ENCODE measurements around the gene KIR3DL3.
"Not testable (repeated sequence)": the region's sequence is repeated elsewhere in the genome, so short reads cannot be mapped to it uniquely, and the experiment has no call there.

Gene KIR3DL3

DNA sequence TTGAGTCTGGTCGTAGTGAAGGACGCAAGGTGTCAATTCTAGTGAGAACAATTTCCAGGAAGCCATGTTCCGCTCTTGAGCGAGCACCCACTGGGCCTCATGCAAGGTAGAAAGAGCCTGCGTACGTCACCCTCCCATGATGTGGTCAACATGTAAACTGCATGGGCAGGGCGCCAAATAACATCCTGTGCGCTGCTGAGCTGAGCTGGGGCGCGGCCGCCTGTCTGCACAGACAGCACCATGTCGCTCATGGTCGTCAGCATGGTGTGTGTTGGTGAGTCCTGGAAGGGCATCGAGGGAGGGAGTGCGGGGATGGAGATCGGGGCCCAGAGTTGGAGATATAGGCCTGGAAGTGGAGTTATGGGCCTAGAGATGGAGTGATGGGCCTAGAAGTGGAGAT is 14.1 kb downstream of the KIR3DL3 start, which contains the start of gene KIR2DL3:
Gene KIR2DL3, plus strand, starts transcription at position 208 of the 400 bp plus-strand sequence. Its CDS starts 33 bp downstream, at position 241.
- DNase-seq, result not testable (repeated sequence)

DNA sequence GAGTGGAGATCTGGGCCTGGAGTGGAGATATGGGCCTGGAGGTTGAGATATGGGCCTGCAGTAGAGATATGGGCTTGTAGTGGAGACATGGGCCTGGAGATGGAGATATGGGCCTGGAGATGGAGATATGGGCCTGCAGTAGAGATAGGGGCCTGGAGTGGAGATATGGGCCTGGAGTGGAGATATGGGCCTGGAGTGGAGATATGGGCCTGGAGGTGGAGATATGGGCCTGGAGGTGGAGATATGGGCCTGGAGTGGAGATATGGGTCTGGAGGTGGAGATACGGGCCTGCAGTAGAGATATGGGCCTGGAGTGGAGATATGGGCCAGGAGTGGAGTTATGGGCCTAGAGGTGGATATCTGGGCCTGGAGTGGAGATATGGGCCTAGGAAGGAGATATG is 14.5 kb downstream of the KIR3DL3 start:
- no peak for DNase-seq

DNA sequence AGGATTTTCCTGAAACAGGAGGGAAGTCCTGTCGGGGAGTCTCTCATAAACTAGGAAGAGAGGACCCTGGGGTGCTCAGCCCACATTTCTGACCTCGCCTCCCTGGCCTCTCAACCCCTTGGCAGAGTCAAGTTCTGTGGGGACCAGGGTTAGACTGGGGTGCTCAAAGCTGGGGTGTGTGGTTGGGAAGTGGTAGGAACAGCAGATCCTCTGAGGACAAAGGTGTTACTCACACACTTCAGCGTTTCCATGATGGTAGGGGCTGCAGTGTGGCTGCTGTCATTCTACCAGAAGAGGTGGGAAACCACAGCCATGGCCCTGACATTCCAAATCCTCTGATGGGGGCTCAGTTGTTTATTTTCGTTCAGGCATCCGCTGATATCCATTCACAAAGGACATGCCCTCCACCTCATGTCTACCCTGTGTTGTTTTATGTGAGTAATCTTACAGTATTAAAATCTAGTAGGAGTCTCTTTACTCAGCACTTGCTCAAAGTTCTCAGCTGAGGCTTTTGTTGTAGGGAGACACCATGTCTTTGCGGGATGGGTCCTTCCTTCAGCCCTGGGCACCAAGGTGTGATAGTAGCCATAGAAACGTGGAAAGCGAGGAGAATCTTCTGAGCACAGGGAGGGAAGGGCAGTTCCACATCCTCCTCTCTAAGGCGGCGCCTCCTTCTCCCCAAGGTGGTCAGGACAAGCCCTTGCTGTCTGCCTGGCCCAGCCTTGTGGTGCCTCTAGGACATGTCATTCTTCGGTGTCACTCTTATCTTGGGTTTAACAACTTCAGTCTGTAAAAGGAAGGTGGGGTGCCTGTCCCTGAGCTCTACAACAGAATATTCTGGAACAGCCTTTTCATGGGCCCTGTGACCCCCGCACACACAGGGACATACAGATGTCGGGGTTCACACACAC is 15.6 kb downstream of the KIR3DL3 start:
- no peak for DNase-seq

GRCh38 chr19:54741950-54742349 is 17.7 kb downstream of the KIR3DL3 start:
- DNase-seq, result not testable (repeated sequence)

- DNase-seq, result not testable (repeated sequence)
Observed at GRCh38 chr19:54744080-54744479, 19.8 kb downstream of the KIR3DL3 start.

GRCh38 chr19:54747614-54748322 is 23.5 kb downstream of the KIR3DL3 start:
- not testable (repeated sequence) for DNase-seq

GRCh38 chr19:54750276-54750675 is 26.0 kb downstream of the KIR3DL3 start:
- not testable (repeated sequence) for DNase-seq

DNA sequence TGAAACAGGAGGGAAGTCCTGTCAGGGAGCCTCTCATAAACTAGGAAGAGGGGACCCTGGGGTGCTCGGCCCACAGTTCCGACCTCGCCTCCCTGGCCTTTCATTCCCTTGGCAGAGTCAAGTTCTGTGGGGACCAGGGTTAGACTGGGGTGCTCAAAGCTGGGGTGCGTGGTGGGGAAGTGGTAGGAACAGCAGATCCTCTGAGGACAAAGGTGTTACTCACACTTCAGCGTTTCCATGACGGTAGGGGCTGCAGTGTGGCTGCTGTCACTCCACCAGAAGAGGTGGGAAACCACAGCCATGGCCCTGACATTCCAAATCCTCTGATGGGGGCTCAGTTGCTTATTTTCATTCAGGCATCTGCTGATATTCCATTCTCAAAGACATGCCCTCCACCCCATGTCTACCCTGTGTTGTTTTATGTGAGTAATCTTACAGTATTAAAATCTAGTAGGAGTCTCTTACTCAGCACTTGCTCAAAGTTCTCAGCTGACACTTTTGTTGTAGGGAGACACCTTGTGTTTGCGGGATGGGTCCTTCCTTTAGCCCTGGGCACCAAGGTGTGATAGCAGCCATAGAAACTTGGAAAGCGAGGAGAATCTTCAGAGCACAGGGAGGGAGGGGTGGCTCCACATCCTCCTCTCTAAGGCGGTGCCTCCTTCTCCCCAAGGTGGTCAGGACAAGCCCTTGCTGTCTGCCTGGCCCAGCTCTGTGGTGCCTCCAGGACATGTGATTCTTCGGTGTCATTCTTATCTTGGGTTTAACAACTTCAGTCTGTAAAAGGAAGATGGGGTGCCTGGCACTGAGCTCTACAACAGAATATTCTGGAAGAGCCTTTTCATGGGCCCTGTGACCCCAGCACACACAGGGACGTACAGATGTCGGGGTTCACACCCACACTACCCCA is 32.2 kb downstream of the KIR3DL3 start:
- not testable (repeated sequence) for DNase-seq

DNA sequence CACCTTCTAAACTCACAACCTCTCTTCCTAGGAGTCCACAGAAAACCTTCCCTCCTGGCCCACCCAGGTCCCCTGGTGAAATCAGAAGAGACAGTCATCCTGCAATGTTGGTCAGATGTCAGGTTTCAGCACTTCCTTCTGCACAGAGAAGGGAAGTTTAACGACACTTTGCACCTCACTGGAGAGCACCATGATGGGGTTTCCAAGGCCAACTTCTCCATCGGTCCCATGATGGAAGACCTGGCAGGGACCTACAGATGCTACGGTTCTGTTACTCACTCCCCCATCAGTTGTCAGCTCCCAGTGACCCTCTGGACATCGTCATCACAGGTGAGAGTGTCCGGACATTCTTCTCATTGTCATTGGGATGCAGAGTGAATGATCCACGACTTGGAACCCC is 34.3 kb downstream of the KIR3DL3 start:
- DNase-seq, result not testable (repeated sequence)

DNA sequence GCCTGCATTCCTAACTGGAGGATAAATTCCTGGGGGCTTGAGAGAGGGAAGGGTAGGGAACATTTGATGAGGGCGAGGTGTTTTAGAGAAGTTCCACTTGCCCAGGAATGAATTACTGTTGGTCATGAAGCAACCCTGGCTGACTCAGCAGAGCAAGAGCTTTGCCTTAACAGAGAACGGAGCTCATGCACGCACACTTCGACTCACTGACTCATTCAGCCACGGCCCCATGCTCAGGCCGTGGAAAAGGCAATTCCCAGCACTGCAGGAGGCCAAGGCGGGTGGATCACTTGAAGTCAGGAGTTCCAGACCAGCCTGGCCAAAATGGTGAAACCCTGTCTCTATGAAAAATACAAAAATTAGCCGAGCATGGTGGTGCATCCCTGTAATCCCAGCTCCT is 40.0 kb downstream of the KIR3DL3 start:
- not testable (repeated sequence) for DNase-seq

- DNase-seq, result not testable (repeated sequence)
Observed at GRCh38 chr19:54766464-54766863, 42.2 kb downstream of the KIR3DL3 start.

DNA sequence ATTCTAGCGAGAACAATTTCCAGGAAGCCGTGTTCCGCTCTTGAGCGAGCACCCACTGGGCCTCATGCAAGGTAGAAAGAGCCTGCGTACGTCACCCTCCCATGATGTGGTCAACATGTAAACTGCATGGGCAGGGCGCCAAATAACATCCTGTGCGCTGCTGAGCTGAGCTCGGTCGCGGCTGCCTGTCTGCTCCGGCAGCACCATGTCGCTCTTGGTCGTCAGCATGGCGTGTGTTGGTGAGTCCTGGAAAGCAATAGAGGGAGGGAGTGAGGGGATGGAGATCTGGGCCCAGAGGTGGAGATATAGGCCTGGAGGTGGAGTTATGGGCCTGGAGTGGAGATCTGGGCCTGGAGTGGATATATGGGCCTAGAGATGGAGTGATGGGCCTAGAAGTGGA is 45.4 kb downstream of the KIR3DL3 start, which contains the start of gene KIR2DL1:
Gene KIR2DL1, plus strand, starts transcription at position 148 of the 400 bp plus-strand sequence. Its CDS starts 58 bp downstream, at position 206.
- DNase-seq, result not testable (repeated sequence)

DNA sequence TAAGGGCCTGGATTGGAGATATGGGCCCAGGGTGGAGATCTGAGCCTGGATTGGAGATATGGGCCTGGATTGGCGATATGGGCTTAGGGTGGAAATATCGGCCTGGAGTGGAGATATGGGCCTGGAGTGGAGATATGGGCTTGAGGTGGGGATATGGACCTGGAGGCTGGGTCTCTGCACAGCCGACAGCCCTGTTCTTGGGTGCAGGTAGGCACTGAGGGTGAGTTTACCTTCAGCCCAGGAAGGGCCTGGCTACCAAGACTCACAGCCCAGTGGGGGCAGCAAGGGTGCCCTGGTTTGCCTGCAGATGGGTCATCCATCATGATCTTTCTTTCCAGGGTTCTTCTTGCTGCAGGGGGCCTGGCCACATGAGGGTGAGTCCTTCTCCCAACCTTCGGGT is 46.3 kb downstream of the KIR3DL3 start:
- not testable (repeated sequence) for DNase-seq

- DNase-seq, result not testable (repeated sequence)
Observed at GRCh38 chr19:54771018-54771960, 47.0 kb downstream of the KIR3DL3 start.

DNA sequence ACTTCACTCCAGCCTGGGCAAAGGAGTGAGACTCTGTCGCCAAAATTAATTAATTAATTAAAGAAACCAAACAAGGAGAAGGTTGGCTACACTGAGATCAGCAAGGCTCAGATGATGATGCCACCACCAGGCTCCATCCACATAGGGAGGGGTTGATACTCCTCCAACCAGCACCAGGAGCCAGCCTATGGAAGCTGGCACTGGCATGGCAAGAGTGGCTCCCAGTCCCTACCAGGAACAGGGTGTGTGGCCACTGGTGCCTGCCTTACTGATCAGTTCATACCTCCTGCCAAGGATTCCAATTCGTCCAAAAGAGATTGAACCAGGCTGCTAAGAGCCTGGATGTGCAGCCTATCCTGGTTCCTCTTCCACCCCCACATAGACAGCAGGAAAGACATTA is 48.4 kb downstream of the KIR3DL3 start:
- DNase-seq, result not testable (repeated sequence)

DNA sequence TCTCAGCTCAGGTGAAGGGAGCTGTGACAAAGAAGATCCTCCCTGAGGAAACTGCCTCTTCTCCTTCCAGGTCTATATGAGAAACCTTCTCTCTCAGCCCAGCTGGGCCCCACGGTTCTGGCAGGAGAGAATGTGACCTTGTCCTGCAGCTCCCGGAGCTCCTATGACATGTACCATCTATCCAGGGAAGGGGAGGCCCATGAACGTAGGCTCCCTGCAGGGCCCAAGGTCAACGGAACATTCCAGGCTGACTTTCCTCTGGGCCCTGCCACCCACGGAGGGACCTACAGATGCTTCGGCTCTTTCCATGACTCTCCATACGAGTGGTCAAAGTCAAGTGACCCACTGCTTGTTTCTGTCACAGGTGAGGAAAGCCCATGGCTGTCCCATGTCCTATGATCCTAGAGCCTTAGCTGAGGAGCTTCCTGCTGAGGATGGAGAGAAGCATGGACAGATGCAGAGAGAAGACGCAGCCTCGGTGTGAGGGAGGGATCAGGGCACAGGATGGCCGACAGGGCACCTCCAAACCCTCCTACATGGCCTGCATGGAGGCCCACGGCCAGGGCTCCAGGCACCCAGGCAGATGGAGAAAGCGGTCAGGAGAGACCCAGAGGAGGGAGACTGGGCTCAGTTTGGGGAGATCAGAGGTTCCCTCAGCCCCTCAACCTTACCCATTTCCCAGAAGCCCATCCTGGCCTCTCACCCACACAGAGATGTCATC is 51.0 kb downstream of the KIR3DL3 start:
- DNase-seq, result not testable (repeated sequence)

GRCh38 chr19:54775830-54776229 is 51.6 kb downstream of the KIR3DL3 start:
- not testable (repeated sequence) for DNase-seq

DNA sequence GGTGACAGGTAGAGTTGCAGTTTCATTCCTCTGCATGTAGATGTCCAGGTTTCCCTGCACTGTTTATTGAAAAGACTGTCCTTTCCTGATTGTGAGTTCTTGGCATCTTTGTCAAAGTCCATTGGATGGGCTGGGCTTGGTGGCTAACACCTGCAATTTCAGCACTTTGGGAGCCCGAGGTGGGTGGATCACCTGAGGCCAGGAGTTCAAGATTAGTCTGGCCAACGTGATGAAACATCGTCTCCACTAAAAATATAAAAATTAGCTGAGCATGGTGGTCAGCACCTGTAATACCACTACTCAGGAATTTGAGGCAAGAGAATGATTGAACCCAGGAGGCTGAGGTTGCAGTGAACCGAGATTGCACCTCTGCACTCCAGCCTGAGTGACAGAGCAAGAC is 53.6 kb downstream of the KIR3DL3 start:
- DNase-seq, result not testable (repeated sequence)

DNA sequence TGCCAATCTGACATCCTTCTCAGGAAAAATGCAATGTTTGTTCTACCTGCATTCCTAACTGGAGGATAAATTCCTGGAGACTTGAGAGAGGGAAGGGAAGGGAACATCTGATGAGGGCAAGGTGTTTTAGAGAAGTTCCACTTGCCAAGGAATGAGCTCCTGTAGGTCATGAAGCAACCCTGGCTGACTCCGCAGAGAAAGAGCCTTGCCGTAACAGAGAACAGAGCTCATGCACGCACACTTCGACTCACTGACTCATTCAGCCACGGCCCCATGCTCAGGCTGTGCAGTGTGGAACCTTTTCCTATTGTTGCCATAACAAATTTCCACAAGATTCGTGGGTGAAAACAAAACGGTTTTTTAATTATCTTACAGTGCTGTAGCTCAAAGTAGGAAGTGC is 54.7 kb downstream of the KIR3DL3 start:
- DNase-seq, result not testable (repeated sequence)

DNA sequence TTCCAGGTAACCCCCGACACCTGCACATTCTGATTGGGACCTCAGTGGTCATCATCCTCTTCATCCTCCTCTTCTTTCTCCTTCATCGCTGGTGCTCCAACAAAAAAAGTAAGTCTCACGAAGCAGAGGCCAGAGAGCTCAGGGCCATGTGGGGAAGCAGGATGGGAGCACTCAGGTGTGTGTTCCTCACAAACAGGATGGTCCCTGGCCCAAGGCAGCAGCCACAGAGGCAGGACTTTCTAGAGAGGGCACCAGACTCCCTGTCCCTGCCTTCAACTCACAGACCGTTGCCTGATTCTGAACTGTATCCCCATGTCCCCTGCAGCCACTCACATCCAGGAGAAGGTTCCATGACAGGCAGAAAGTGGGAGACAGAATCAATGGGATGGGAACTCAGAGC is 58.7 kb downstream of the KIR3DL3 start:
- DNase-seq, result not testable (repeated sequence)
